Stimulated activated CD8-positive, alpha-beta memory T cell treated with anti-CD3 and anti-CD28 coated beads, Interleukin-4, amount 100 ng/mL, for 1 hour (primary cell): Measurements from ENCODE around the gene OTULIN.

Experiments
- DNase-seq, 2 donors: peaks; one replicate each; pipeline ENCODE4 v3.0.0-alpha.2; 2020; ENCODE audit warnings: low read depth in 2 of 2, low spot score in 1 of 2

Gene OTULIN

DNA sequence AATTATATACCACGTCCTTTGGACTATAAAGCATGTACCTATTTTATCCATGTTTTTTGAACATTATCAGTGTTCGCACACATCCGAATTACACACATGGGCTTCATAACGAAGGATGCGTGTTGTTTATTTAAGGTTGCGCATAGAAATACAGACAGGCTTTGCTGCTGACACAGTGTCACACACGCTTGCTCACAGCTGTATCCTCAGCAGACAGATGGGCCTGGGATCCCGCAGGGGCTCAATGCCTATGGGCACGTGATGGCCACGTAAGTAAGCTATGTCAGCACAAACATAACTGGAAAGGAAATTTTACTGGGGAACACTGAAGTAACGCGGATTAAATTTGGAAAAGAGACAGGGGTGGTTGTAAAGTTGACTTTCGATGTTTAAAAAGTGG, 76.6 kb downstream of the OTULIN start:
- DNase-seq = no peak

DNA sequence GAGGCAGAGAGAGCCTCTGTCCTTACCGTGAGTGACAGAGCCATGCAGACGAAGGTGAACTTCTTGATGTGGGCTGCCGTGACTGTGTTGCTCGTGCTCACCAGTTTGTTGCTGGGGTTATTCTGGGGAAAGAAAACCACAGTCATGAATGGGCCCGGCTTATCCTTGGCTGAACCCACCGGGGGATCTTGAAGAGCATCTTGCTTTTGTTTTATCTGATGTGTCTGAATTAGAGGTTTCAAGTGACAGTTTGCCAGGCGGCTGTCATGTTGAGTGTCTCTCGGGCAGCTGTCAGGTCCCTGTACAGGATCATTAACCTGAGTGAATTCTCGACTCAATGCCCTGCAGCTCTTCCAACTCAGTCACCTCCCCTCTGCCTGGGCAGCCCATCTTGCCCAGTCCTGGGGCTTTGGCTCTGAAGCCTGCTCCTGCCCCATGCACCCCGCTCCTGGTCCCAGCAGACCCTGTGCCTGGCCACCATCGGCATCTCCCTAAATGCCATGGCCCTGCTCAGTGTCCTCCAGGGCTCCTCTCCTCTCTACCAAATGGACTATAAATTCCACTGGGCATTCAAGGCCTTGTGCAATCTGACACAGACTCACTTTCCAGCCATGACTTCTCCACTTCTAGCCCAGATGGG, 77.4 kb downstream of the OTULIN start:
- DNase-seq = no peak

DNA sequence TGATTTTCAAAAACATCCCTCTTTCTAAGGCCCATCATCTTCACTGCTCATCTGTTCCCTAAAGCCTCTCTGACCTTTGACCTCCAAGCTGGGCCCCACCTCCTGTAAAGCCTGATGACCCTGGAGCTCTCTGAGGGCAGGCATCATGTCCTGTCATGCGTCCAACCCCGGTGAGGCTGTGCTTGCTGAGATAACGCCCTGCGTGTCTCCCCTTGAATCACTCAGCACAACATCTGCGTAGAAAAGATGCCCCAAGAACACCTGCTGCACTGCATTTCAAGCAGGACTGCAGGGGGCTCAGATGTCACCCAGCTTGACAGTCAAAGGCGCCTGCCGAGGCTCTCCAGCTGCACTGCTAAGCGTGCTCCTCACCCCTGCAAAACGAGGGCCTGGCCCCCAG, 78.0 kb downstream of the OTULIN start:
- DNase-seq = no peak

DNA sequence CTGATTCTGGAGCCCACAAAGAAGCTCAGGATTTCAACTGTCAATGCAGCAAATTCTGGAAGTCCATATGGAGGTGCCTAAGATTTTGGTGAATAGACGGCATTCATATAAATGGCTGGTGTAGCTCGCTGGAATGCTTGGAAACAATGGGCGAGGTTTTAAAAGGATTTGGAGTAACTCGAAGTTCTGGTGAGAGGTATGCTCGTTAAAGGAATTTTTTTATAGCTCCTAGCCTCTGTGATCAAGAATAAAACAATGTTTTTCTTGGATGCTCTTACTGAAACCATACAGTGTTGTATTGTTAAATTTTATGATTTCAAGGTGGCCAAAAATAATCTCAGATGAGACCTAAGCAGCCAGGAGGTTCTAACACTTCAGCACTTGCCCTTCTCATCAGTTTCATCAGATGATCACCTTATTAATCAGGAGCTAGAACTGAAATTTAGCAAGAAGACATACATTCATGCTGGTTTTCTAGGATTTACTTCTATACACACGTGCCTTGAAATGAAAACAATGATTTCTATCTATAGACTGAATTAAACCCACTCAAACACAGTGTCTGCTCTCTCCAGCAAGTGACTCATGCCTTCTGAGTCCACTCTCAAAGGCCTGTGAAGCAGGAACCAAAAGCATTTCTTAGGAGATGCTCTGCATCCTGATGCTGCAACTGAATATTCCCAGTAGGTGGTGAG, 79.2 kb downstream of the OTULIN start:
- DNase-seq = no peak

DNA sequence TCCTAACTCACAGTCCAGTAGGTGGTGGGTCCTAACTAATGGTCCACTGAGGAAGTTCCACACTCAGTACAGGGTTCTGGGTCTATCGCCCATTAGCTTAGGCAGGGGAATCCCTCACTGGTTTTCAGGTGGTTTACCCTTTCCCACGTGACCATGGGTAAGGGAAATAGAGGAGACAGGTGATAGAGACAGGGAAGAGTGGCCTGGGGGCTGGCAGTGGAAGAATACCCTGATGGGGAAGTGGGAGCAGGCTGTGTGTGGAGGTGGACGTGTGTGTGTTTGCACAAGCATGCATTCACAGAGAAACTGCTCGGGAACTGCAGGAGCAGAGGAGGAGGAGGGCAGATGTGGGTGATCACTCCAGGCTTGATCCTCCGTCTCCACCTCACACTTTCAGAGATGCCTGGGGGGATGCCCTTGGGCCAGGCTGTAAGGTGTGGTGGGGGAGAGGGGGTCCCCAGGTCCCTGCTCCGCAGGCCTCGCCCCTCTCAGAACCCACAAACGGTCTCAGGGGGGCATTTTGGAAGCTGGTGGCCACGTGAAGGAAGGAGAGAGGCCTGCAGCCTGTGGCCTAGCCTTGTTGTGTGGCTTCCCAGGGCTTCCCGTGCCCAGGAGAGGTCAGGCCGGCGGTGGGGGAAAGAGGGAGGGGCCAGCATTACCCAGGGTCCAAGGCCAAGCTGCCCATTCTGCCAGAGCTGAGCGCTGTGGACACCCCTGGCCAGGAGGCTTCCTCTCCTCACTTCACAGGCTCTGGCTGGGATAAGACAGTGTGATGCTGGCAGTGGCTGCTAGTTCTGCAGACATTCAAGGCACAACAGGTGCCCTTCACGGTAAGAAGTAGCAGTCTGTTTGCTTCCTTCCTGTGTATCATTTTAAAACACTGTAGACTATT, 80.0 kb downstream of the OTULIN start:
- no peak for DNase-seq

DNA sequence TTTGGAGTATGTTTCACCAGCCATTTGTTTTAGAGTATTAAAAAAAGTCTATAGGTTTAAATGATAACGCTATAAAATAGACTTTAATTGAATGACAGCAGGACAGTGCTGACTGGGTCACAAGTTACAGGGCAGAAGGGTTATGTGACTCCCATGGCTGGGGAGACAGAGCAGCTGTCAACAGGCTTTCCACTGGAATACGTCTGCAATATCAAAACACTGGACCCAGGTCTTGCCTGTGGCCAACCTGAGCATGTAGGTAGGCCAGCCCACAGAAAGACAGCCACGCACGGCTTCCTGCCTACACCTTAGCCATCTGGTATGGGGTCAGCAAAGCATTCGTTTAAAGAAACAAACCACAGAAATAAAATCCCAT, 80.7 kb downstream of the OTULIN start:
- DNase-seq = no peak

DNA sequence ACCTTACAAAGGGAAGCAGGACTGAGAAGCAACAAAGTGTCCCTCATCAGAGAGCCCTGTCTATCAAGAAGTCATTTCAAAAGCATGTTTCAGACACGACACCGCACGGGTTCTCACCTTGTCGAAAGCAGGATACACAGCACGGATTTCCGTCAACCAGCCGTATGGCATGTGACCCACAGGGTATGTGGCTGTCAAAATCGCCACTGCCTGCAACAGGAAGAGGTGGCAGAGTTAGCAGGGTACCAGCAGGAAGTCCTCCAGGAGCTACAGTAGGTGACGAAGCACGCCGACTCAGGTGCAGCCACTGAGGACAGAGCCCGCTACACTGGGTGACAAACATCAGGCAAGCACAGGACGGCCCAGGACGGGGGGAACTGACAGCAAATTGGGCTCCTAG, 81.2 kb downstream of the OTULIN start:
- peak; percentile 9 to 15 for DNase-seq

DNA sequence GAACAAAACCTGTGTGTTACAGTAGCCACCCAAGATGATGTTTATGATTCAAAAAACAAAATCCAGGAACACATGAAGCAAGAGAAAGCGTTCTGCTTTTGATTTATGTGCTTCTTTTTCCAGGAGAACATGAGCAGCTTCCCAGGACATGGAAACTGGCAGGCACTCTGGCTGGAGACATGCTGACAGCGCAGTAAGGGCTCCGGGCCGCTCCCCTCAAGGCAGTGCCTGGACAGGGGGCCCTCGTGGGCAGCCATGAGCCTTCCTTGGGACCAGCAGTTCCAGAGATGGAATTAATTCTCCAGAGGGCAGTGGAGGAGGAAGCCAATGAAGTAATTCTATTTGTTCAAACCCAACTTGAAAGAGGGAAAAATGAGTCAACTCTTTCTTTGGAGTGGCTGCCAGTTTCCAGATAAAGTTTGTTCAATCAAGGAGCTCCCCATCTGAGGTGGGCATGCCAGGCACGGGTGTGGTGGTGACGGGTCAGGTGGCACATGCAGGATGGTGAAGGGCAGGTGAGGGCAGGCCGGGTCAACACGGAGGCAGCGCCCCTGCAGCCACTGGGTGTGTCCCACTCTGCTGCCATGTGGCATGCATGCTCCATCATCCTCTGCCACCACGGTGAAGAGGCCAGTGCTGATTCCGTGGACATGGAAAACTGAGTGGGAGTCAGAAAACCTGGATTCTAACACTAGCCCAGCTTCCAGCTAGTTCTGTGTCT, 83.8 kb downstream of the OTULIN start:
- DNase-seq = no peak
